ENCODE measurements around the gene AP1B1. TPM values are rescaled to one million over a fixed set of nuclear protein-coding genes. Genes with fewer than 3 reads are reported as not detected.

Gene AP1B1
- total RNA-seq, 1 experiment from 2014 or later: 77.9 TPM

- no peak for ATAC-seq
- H3K9me3 Mint-ChIP-seq: peaks cover 3% of the 10 kb centered on the region; the same call in 1 of the 2 replicates
- no peak overlapping the region for H3K27ac Mint-ChIP-seq
- H3K4me1 Mint-ChIP-seq: no peaks in the 10 kb centered on the region
- DNase-seq (ENCODE audit: low spot score): no peak
- no peaks in the 10 kb centered on the region for H3K36me3 Mint-ChIP-seq
- CTCF ChIA-PET: interaction anchor here (0.7 to 2.0 kb wide), 4 partner anchors 10 to 166 kb away, joined by 3 to 5 read pairs (median 4); partner anchors contain the start of gene GAS2L1
- POLR2A ChIA-PET: no interaction called here
- H3K4me3 Mint-ChIP-seq: no peak overlapping the region
- no peak for TF ChIP-seq CDX4 (CRISPR knock-in tag; IDR thresholded peaks at IDR 0.05; ENCODE audit: borderline replicate concordance)
- TF ChIP-seq ZNF532 (CRISPR knock-in tag; IDR thresholded peaks at IDR 0.05; ENCODE audit: borderline replicate concordance): no peak
- no peak for TF ChIP-seq ERG (CRISPR knock-in tag; IDR thresholded peaks at IDR 0.05)
- TF ChIP-seq ZNF232 (CRISPR knock-in tag; IDR thresholded peaks at IDR 0.05): no peak
- TF ChIP-seq ATF2 (CRISPR knock-in tag; IDR thresholded peaks at IDR 0.05; ENCODE audit: borderline replicate concordance, low read depth): no peak
- TF ChIP-seq KAT7 (CRISPR knock-in tag; IDR thresholded peaks at IDR 0.05; ENCODE audit: borderline replicate concordance): no peak
- no peak for TF ChIP-seq HMGA2 (CRISPR knock-in tag; IDR thresholded peaks at IDR 0.05)
- TF ChIP-seq SMAD4 (CRISPR knock-in tag; IDR thresholded peaks at IDR 0.05): no peak
- no peak for TF ChIP-seq ZNF425 (CRISPR knock-in tag; conservative IDR thresholded peaks at IDR 0.05)
- TF ChIP-seq ETV6 (CRISPR knock-in tag; IDR thresholded peaks at IDR 0.05): no peak
- TF ChIP-seq ZNF416 (CRISPR knock-in tag; IDR thresholded peaks at IDR 0.05): no peak
- no peak for TF ChIP-seq IRF2 (CRISPR knock-in tag; IDR thresholded peaks at IDR 0.05; ENCODE audit: borderline replicate concordance, low read depth)
- TF ChIP-seq ZNF396 (CRISPR knock-in tag; IDR thresholded peaks at IDR 0.05; ENCODE audit: borderline replicate concordance): no peak
- no peak for TF ChIP-seq STAT6 (CRISPR knock-in tag; conservative IDR thresholded peaks at IDR 0.05; ENCODE audit: low read depth)
- TF ChIP-seq TP53 (CRISPR knock-in tag; IDR thresholded peaks at IDR 0.05): no peak
- no peak for TF ChIP-seq ZBTB21 (CRISPR knock-in tag; IDR thresholded peaks at IDR 0.05; ENCODE audit: borderline replicate concordance)
- TF ChIP-seq AR (CRISPR knock-in tag; IDR thresholded peaks at IDR 0.05): no peak
- no peak for TF ChIP-seq SP1 (CRISPR knock-in tag; conservative IDR thresholded peaks at IDR 0.05)
- H3K27me3 Mint-ChIP-seq (ENCODE audit: low read depth): peaks cover 25% of the 10 kb centered on the region
Observed at GRCh38 chr22:29320546-29320945, 67.8 kb downstream of the AP1B1 start.
